ENCODE data around the gene EEF2KMT. TPM values are rescaled to one million over a fixed set of nuclear protein-coding genes. Genes with fewer than 3 reads are reported as not detected.
"Not testable (repeated sequence)": the region's sequence is repeated elsewhere in the genome, so short reads cannot be mapped to it uniquely, and the experiment has no call there.

Gene EEF2KMT, protein sequence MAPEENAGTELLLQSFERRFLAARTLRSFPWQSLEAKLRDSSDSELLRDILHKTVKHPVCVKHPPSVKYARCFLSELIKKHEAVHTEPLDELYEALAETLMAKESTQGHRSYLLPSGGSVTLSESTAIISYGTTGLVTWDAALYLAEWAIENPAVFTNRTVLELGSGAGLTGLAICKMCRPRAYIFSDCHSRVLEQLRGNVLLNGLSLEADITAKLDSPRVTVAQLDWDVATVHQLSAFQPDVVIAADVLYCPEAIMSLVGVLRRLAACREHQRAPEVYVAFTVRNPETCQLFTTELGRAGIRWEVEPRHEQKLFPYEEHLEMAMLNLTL
- total RNA-seq, result 9.8 TPM

DNA sequence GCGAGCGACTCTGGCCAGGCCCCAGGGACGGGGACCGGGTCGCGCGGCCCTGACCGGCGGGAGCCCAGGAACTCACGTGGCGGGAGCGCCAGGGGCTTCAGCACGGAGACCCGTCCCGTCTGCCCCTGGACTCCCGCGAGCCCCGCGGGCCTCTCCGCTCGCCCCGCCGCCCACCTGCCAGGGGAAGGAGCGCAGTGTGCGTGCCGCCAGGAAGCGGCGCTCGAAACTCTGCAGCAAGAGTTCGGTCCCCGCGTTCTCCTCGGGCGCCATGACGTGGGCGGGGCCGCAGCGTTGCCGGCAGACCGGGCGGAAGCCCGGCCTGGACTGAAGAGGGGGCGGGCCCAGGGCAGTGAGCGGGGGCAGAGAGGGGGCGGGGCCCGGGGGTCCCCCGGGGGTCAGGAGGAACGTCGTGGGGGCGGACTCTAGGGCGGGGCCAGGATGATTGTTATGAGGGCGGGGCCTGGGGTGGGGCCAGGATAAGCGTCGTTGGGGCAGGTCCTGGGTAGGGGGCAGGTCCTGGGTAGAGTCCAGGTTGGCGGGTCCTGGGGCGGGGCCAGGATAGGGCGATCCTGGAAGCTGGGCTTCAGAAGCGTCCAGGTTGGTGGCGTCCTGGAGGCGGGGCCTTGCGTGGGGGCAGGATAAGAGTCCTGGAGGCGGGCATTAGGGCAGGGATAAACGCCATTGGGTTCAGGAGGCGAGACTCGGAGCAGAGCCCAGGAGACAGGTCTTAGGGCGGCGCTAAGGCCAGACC, at the start of gene EEF2KMT:
Gene EEF2KMT (minus strand): TSS at position 326 of the 751 bp plus-strand sequence. CDS start 56 bp downstream, at position 270.
- DNase-seq (ENCODE audit: low spot score), result peak; percentile 100

DNA sequence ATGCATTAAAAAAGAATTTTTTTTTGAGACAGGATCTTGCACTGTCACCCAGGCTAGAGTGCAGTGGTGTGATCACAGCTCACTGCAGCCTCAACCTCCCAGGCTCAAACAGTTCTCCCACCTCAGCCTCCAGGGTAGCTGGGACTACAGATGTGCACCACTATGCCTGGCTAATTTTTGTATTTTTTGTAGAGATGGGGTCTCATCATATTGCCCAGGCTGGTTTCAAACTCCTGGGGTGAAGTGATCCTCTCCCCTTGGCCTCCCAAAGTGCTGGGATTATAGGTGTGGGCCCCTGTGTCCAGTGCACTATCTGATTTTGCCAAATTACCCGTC, 47.0 kb upstream of the EEF2KMT start:
- DNase-seq (ENCODE audit: low spot score), result not testable (repeated sequence)

DNA sequence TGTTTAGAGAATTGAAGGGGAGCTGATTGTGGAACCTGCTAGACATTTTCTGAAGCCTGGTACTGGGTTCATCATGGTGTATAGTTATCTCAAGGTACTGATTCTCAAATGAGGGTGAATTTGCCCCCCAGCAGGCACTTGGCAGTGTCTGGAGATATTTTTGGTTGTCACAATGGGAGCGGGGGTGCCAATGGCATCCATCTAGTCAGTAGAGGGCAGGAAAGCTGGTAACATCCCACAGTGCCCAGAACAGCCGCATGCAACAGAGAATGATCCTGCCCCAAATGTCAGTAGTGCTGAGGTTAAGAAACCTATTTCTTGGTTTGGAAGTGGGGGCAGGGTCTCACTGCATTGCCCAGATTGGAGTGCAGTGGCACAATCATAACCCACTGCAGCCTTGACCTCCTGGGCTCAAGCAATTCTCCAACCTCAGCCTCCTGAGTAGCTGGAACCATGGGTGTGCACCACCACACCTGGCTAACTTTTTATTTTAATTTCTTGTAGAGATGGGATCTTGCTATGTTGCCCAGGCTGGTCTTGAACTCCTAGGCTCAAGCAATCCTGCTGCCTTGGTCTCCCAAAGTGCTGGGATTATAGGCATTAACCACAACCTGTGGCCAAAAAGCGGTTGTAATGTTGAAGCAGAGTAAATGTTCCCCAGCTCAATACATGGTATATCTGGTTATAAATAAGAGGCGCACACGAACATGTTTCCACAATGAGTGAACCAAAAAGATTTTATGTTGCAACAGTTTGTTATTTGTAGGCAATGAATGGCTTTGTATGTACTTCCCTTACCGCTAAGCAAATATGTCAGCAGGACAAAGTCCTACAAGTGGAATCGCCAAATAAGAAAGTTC, 46.4 kb upstream of the EEF2KMT start:
- no peak for DNase-seq (ENCODE audit: low spot score)

DNA sequence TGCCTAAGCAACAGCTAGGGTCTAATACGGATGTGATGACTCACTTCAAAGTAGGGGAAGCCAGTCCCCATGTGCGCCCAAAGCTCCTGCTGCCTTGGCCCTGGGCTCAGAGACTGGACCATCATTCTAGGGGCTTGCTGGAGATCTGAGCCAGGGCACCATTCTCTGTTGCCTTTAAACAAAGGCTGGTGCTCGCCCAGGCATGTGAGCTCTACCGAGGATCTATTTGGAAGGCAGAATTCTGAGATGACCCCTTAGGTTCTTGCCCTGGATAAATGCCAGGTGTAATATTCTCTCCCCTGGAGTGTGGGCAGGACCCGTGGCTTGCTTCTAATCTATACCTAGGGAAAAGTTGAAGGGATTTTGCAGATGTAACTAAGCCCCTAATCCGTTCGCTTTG, 42.6 kb upstream of the EEF2KMT start:
- not testable (repeated sequence) for DNase-seq (ENCODE audit: low spot score)

DNA sequence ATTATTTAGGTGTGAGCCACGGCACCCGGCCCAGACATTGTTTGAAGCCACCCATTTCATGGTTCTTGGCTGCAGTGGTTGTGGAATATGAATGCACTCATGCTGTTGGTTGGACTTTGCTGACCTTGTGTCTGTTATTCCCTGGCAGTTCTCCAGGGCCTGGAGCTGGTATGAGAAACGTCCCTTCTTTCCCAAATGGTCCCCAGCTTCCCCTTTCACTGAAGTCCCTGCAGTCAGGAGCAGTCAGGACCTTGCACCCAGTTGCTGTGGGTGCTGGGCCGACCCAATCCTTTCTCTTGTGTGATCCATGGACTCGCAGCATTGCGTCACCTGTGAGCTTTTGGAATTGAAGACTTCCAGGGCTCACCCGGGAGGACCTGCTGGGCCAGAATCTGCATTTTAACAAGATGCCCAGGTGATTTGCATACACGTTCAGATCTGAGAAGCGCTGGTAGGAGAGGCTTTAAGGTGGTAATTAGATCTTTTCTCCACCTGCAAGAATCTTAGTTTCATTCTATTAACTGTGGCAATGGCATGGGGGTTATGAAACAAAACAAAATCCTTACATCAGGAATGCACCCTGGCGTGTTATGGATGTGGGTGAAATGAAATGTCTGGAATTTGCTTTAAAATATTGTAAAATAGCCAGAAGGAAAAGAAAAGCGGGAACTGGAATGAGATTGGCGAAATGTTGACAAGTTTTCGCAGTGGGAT, 37.3 kb upstream of the EEF2KMT start:
- not testable (repeated sequence) for DNase-seq (ENCODE audit: low spot score)

DNA sequence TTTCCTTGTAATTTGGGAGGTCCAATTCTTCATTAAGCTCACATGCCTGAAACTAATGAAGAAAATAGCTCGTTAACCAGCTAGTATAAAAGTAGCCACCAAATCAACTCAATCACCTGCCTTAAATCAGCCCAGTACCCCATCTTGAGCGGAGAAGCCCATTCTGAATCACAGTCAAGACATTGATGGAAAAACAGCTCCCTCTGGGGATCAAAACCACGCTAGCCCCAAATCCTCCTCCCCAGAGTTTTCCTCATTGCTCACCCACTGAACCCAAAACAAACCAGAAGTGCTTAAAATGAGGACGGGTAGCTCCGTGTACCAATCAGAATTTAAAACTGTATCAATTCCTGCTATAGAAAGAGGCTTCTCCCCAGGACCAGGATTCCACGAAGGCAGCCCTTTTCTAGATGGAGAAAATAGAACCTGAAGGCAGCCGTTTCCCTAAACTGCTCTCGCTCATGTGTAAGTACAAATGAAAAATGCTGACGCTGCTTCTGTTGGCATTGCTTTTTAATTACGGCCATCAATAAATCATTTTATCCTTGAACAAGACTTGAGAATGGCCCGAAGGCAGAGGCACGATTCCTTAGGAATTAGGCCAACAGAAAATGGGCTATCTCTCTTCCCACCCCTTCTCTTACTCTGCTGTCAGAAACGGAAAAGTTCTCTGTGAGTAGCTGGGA, 35.5 kb upstream of the EEF2KMT start:
- not testable (repeated sequence) for DNase-seq (ENCODE audit: low spot score)

DNA sequence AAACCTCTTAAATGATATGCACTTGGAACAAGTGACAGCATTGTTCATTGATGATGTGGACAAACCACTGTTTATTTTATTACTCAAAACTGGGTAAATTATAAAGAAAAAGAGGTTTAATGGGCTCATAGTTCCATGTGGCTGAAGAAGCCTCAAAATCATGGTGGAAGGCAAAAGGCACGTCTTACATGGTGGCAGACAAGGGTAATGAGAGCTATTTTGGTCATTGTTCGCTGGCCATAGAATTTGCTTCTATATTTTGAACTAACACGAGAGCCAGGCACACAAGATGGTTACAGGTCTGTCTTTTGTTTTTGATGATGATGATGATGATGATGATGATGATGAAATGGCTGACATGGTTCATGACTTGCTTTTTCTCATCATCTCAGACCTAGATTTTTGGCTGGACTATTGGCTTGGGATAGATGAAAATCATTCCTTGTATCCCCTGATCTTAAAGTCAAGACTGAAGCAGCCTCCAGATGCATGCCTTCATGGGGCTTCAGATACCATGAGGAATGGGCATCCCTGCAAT, 33.9 kb upstream of the EEF2KMT start:
- not testable (repeated sequence) for DNase-seq (ENCODE audit: low spot score)

DNA sequence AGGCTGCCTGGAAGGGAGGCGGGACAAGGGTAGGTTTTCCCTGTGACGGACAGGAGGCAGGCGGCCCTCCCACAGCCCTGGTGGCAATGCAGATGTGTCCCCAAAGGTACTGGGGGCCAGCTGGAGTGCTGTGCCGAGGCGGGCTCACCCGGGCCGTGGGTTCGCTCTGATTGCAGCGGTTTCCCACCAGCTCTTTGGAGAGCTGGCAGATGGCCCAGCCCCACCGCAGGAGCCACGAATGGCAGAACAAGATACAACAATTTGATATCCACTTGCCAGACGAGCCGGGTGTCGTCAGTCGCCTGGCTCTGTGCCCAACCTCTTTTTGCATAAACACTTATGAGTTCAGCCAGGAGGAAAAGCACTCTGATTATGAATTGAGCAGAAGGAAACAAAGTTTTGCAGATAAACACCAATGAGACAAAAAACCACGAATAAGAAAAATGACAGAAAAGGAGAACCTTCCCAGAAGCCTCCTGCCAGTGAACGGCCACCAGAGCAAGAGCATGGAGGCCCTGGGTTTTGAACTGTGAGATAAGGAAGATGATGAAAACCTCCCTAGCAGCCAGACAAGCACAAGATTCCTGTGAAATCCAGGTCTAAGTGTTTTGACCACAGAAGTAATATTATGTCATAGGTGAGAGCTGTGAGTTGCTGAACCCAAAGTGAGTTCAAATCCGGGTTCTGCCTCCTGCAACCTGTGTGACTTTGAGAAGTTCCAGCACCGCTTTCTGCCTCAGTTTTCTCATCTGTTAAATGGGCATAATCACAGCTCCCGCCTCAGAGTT, 19.9 kb upstream of the EEF2KMT start:
- DNase-seq (ENCODE audit: low spot score), result peak; percentile 46

DNA sequence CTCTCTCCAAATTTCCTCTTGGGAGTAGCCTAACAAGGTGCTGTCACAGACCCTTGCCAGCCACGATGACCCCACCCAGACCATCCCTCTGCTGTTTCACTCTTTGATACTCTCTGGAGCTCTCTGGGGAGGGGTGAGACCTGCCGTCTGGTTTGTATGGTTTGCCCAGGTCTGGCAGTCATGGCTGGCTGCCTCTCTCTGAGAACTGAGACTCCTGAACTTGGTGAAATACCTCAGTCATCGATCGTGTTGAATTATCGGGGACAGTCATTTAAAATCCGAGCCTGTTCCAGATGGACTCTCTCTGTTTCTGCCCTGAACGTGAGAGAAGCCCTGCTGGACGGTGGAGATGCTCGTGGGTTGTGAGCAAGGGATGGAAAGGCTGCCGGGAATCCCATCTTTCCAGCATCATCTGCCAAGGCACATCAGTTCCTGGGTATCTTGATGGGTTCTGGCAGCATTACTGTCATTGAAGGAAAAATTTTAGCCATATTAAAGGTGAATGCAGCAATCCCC, 19.2 kb upstream of the EEF2KMT start:
- not testable (repeated sequence) for DNase-seq (ENCODE audit: low spot score)

DNA sequence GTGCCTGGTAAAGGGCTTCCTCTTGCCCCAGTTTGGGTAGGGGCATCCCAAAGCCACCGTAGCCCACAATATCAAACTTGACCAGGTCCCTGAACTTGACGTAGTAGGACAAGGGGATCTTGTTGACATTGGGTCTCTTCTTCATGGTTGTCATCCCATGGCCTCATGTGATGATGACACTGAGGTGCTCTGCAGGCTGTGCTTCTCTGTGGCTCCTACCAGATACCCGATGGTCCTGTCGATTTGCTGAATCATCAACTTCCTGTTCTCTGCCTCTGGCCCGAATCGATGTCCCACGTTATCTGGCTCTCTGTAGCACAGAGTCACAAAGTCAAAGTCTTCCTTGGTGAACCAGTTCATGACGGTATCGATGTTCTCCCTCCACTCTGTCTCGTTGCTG, 13.3 kb upstream of the EEF2KMT start:
- DNase-seq (ENCODE audit: low spot score), result not testable (repeated sequence)

DNA sequence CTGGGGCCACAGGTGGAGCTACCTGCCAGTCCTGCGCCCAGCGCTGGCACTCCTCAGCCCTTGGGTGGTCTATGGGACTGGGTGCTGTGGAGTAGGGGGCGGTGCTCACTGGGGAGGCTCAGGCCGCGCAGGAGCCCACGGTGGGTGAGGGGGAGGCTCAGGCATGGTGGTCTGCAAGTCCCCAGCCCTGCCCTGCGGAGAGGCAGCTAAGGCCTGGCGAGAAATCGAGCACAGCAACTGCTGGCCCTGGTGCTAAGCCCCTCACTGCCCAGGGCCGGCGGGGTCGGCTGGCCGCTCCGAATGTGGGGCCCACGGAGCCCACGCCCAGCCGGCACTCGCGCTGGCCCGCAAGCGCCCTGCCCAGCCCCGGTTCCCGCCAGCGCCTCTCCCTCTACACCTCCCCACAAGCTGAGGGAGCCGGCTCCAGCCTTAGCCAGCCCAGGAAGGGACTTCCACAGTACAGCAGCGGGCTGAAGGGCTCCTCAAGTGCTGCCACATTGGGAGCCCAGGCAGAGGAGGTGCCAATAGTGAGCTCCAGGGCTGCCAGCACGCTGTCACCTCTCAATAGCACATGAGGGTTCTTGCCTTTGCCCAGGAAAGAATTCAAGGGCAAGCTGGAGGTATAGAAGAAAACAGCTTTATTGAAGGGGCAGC, 11.0 kb upstream of the EEF2KMT start:
- DNase-seq (ENCODE audit: low spot score), result no peak

DNA sequence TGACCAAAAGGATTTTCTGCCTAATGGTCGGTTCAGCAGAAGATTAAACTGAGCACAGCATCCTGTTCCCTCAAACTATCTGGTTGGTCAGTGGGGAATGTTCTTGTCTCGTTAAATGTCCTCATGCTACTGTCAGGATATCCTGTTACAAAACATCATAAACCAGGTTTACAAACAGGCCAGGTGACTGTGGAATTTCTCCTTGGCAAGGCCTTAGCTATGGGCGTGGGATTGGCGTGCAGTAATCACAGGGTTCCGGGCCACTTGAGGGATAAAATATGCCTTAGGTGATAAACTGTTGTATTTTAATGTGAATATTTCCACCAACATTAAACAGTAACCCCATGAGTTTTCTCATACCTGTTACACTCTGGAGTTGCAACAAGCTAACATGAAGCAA, 7.4 kb upstream of the EEF2KMT start:
- not testable (repeated sequence) for DNase-seq (ENCODE audit: low spot score)

DNA sequence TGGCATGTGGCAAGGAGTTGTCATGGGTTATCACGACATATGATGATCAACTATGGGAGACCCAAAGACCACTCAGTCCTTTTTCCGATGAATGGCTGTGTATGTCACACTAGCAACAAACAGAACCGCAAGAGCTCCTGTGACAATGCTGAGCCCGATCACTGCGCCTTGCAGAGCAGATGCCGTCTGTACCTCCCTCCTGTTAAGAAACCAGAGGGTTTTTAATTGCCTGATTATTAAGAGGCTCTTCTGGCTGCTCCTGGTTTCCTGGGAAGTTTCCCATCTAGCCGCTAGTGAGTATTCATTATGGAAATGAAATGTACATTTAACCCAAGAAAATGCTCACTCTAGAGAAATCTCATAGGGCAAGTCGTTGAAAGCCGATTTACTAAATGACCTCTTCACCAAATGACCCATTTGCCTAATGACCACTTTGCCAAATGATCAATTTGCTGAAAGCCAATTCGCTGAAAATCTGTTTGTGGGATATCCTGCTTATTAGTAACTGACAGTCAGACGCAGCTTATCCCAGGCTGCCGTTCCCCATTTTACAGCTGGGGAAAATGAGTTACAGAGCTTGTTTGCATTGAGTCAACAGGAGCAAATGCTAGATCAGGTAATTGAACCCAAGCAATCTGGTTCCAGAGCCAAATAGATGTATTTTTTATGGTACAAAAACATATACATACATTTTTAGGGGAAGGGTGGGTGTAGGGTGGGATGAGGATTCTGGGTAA, 5.9 kb upstream of the EEF2KMT start:
- not testable (repeated sequence) for DNase-seq (ENCODE audit: low spot score)

DNA sequence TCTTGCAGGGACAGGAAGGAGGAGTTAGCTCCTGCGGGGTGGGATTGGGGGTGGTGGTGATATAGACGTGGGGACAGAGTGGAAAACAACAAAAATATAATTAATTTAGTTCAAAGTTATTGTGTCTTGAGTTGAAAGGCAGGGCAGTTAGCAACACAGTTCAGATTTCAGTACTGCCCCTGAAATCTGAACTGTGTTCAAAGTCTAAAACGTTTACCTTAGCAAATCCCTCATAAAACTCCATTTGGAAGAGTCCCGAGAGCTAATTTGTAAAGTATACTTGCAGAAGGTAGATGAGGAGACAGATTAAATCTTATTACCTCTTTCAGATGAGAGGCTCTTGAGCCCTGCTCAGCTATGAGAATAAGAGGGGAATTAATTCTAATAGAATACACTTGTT, 1.6 kb upstream of the EEF2KMT start:
- DNase-seq (ENCODE audit: low spot score), result not testable (repeated sequence)

DNA sequence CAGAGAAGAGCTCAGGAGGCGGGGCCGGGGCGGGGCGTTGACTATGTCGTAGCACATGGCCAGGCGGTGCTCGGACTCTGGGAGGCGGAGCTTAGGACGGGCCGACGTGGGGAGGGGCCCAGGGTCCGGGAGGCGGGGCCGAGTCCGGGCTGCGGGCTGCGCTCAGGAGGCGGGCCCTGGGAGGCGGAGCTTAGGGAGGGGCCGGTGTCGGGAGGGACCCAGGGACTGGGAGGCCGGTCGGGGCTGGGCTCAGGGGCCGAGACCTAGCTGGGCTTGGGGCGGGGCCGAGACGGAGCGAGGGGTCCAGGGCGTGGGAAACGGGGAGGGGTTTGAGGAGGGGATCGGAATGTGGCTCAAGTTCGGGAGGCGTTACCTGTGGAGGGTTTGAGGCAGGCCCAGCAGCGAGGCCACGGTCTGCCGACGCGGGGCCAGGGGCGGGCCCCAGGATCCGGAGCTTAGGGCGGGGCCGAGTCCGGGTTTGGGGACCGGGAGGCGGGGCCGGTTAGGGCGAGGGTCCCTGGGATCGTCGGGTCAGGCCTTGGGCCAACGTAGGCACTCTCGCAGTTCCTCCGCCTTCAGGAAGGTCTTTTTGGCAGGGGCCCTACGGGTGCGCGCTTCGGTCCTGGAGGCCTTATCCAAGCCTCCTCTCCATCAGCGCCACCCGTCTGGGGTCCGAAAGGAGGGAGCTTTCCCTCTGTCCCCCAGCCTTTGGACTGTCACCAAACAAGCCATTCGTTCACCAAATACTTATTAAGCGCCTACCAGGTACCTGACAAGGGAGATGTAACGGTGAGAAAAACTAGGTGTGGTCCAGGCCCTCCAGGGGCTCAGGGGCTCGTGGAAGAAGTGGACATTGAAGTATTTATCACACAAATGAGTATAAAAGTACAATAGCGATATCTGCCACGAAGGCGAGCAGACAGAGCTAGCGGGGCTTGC, 895 bp upstream of the EEF2KMT start:
- DNase-seq (ENCODE audit: low spot score), result peak; percentile 67

DNA sequence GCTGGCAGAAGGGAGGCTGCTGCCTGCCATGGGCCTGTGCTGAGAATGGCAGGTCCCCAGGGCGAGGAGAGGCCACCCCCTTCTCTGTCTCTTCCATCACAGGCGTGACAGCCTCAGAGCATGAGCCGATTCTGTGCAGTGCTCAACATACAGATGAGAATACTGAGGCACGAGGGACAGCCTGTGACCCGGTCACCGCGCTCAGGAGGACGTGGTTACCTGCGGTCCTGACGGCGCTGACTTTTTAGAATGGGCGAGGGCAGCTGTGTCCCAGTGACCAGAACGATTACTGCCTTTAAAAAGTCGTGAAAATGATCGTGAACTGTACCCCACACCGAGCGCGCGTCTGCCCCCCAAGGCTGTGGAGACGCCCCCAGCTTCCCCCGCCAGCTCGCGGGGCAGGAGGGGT, 530 bp downstream of the EEF2KMT start:
- peak; percentile 20 for DNase-seq (ENCODE audit: low spot score)

DNA sequence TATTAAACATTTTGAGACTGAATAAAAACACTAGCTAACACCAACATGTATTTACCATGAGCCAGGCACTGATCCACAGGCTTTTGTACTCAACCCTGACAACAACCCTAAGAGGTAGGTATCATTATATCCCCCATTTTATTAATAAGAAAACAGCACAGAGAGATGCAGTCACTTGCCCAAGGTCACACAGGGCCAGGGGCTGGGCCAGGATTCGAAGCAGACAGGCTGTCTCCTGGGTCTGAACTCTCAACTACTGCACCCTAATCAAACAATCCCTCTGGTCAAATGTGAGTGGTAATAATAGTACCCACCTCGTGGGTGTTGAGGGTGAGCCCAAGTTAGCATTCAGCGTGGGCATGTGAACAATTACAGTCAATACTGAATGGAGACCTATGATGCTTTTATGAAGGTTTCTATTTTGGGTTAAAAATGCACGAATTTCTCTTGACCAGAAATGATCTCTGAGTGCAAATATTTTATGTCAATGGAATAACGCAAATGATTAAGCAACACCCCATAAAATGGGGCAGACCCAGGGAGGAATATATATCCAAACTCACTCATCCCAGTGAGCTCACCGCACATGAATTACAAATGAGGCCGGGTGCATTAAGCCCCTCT, 1.0 kb downstream of the EEF2KMT start:
- DNase-seq (ENCODE audit: low spot score), result not testable (repeated sequence)

Measured in mucosa of gallbladder (tissue), 1 donor.